IPS DF 6.9 (cell line): ENCODE data around the gene HMCN2.
"Not testable (repeated sequence)": the region's sequence is repeated elsewhere in the genome, so short reads cannot be mapped to it uniquely, and the experiment has no call there.

ENCODE experiments used
- DNase-seq: peaks from one replicate; pipeline ENCODE4 v3.0.0-alpha.2; 2013; ENCODE audit warnings: low read depth, low spot score
- H3K27ac ChIP-seq: one replicate; pipeline ENCODE4 v1.5.1; 2013; ENCODE audit warnings: low read length, control low read depth
- H3K27me3 ChIP-seq: 2 replicates; pipeline ENCODE4 v1.6.1; 2013; ENCODE audit warnings: mild to moderate bottlenecking, low read length; ENCODE audit not compliant: control insufficient read depth, insufficient read depth
- H3K36me3 ChIP-seq: 2 replicates; pipeline ENCODE4 v1.6.1; 2013; ENCODE audit warnings: low read length; ENCODE audit not compliant: control insufficient read depth, insufficient read depth
- H3K4me1 ChIP-seq: 2 replicates; pipeline ENCODE4 v1.6.1; 2013; ENCODE audit warnings: low read length; ENCODE audit not compliant: control insufficient read depth, insufficient read depth
- H3K4me3 ChIP-seq: 2 replicates; pipeline ENCODE4 v1.5.1; 2013; ENCODE audit warnings: mild to moderate bottlenecking, low read length
- H3K9me3 ChIP-seq: 2 replicates; pipeline ENCODE4 v1.6.1; 2013; ENCODE audit warnings: low read length, inconsistent platforms; ENCODE audit not compliant: control insufficient read depth, insufficient read depth
- WGBS: extraction: QIAGEN DNeasy Blood & Tissue Kit; methylation state at CpG from one replicate; pipeline ENCODE4 v1.1.7; 2013; ENCODE audit warnings: mixed read lengths, missing lambda C conversion rate; ENCODE audit not compliant: insufficient read length, insufficient coverage; 5-methylcytosine and 5-hydroxymethylcytosine counted together

The HMCN2 gene

DNA sequence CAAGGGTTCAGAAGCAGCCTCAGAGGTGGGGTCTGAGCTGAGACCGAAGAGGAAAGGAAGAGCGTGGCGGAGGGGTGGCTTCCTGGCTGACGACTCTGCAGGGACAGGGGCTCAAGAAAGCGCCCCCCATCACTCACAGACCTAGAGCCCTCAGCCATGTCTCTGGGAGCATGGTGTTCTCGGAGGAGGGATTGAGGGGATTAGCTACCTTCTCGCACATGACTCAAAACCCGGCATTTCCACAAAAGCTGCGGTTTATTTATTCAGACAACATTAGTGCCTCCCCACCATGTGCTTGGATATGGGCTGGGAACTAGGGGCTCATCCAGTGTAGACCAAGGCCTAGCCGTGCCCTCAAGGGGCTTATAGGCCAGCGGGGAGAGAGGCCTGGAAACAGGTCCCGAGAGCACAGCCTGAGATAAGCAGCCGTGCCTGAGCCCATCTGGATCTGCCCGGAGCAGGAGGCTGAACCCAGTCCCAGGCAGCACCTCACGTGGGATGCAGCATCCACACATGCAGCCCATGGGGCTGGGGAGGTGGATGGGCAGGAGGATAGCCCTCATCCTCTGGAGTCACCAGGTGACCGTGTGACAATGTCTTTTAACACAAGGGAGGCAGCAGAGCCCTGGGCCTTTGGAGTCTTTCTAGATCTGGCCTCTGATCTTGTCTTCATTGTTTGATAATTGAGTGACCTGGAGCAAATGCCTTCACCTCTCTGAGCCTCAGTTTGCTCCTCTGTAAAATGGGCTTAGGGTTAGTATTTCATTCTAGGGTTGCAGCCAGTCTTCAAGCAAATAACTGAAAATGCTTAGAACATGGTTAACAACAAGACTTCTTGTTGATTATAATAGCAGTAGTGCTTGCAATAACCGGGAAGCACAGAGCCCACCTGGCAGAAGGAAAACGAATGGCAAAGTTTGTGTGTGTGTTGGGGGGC lies 878 bp upstream of the HMCN2 start:
- Histone ChIP-seq H3K4me1 (peaks cover 9% of the 10 kb centered on the region), H3K36me3 (no peaks in the 10 kb centered on the region; the same call in 1 of the 2 replicates), H3K4me3 (peak overlapping the region; percentile 30; the same call in 1 of the 2 replicates), H3K27me3 (no peaks in the 10 kb centered on the region; the same call in 1 of the 2 replicates), H3K9me3 (no peaks in the 10 kb centered on the region), H3K27ac (no peak overlapping the region)
- WGBS = no CpG with 5 or more reads among the region's 18 CpGs
- DNase-seq = no peak

DNA sequence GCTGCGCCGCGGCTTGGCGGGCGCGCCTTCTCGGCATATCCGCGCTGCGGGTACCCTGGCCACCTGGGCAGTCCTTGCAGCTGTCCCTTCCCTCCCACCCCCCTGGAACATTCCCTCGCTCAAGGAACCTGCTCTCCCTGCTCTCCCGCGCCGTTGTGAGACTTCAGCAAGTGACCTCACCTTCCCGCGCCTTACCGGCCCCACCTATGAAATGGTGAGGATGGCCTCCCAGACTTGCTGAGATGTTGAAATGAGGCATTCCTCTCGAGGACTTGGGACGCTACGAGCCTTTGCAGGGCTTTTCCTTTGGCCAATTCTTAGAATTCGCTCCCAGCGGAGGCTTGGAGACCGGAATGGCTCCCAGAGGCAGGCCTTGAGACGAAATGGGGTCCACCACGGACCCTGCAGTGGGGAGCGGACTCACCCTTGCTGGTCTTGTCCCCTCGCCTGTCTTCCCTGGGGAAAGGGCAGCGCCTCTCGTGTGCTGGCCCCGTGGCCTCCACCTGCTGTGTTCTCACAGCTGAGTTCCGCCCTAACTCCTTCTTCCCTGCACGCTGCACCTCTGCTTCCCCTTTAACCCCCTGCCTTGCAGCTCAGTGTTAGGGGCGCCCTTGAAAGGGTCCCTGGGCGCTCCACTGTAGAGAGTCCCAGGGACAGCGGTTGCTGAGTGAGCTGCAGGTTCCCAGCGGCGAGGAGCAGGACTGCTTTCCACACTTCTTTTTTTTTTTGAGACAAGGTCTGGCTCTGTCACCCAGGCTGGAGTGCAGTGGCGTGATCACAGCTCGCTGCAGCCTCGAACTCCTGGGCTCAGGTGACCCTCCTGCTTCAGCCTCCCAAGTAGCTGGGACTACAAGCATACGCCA lies 907 bp downstream of the HMCN2 start:
- no peaks in the 10 kb centered on the region for H3K9me3 ChIP-seq
- peaks cover 9% of the 10 kb centered on the region for H3K4me1 ChIP-seq
- WGBS = no CpG with 5 or more reads among the region's 41 CpGs
- no peaks in the 10 kb centered on the region; the same call in 1 of the 2 replicates for H3K36me3 ChIP-seq
- no peak overlapping the region for H3K27ac ChIP-seq
- DNase-seq = no peak
- H3K27me3 ChIP-seq = no peaks in the 10 kb centered on the region; the same call in 1 of the 2 replicates
- peak overlapping the region; percentile 30; the same call in 1 of the 2 replicates for H3K4me3 ChIP-seq

DNA sequence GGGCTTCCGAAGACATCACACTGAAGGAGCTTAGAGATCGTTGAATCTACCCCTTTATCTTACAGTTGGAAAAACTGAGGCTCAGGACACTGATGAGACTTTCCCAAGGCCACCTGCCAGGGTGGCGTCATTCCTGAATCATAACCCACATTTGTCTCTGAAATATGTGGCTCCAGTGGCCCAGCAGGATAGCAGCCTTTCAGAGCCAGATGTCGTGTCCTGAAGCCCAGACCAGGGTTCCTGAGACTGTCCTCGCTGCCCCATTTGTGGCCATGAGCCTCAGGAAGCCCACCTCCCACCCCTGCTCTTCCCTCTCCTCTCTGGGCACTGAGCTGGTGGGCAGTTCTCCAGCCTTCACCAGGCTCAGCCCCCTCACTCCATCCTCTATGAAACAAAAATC lies 2.4 kb downstream of the HMCN2 start:
- Histone ChIP-seq H3K36me3 (no peaks in the 10 kb centered on the region; the same call in 1 of the 2 replicates), H3K27ac (no peak overlapping the region), H3K27me3 (no peaks in the 10 kb centered on the region; the same call in 1 of the 2 replicates), H3K4me3 (no peak overlapping the region), H3K4me1 (peaks cover 9% of the 10 kb centered on the region), H3K9me3 (no peaks in the 10 kb centered on the region)
- WGBS = no CpG with 5 or more reads among the region's 5 CpGs
- no peak for DNase-seq

DNA sequence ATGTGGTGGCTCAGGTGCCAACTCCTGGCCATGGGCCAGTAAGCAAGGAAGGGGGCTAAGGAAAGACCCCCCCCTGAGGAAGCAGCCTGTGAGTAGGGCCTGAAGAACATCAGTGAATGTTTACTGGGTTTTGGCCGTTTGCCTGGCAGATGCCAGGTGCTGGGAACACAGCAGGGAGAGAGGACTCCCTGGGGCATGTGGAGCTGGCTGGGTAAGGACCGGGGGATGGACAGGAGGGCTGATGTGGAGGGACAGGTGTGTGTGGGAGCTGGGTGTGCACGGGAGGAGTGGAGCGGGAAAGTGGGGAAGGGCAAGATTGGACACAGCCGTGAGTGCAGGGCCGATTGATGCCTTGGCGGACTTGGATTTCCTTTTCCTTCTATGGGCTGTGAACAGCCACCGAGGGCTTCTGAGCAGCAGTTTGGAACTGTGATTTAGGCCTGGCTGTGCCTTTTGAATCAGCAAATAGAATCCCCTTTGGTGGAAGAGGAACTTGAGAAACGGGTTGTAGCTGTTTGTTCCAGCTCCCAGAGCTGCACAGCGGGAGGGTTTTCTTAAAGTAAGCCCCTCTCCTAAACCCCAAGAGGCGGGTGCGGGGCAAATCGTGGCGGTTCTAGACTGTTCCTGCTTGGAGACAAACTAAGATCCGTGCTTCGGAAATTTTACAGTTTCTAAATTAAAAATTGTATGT lies 3.1 kb downstream of the HMCN2 start:
- Histone ChIP-seq H3K4me3 (no peak overlapping the region), H3K36me3 (no peaks in the 10 kb centered on the region; the same call in 1 of the 2 replicates), H3K4me1 (peaks cover 7% of the 10 kb centered on the region), H3K9me3 (no peaks in the 10 kb centered on the region), H3K27me3 (no peaks in the 10 kb centered on the region; the same call in 1 of the 2 replicates), H3K27ac (peak overlapping the region; percentile 9)
- no CpG with 5 or more reads among the region's 16 CpGs for WGBS
- DNase-seq = no peak

DNA sequence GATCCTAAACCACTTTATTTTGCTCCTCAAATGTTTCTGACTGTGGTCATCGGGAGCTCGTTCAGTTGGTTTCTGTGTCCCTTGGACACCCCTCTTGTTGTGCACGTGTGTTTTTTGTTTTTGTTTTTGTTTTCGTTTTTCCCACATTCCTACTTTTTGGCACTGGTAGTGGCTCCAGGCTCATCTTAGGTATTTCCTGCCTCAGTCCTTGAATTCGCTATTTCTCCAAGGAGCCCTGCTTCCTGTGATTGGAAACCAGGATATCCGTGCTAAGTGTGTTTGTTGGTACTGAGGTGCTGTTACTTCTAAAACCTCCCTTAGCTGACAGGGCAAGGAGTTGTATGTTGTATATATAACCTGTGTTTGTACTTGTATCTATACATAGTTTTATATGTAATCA lies 5.9 kb downstream of the HMCN2 start:
- Histone ChIP-seq H3K4me3 (no peak overlapping the region), H3K36me3 (no peaks in the 10 kb centered on the region), H3K4me1 (peaks cover 6% of the 10 kb centered on the region), H3K27me3 (no peaks in the 10 kb centered on the region; the same call in 1 of the 2 replicates), H3K27ac (no peak overlapping the region), H3K9me3 (no peaks in the 10 kb centered on the region)
- no peak for DNase-seq
- WGBS = no CpG with 5 or more reads among the region's 6 CpGs

DNA sequence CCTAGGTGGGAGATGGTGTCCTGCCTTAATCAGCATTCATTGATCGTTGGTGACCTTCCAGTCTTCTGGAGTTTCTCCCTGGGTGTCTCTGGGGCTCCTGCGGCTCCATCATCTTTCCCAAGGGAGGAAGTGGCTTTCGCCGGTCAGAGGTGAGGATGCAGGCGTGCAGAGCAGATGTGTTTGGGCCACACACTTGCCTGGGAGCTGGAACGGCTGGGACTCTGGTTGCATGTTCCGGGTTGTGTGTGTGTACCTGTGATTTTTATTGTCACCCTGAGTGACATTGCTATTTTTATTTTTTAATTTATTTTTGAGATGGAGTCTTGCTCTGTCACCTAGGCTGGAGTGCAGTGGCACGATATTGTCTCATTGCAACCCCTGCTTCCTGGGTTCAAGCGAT lies 9.6 kb downstream of the HMCN2 start:
- Histone ChIP-seq H3K4me3 (no peak overlapping the region), H3K27ac (no peak overlapping the region), H3K9me3 (no peaks in the 10 kb centered on the region), H3K4me1 (no peaks in the 10 kb centered on the region), H3K27me3 (no peaks in the 10 kb centered on the region), H3K36me3 (no peaks in the 10 kb centered on the region)
- no CpG with 5 or more reads among the region's 9 CpGs for WGBS
- DNase-seq = no peak

DNA sequence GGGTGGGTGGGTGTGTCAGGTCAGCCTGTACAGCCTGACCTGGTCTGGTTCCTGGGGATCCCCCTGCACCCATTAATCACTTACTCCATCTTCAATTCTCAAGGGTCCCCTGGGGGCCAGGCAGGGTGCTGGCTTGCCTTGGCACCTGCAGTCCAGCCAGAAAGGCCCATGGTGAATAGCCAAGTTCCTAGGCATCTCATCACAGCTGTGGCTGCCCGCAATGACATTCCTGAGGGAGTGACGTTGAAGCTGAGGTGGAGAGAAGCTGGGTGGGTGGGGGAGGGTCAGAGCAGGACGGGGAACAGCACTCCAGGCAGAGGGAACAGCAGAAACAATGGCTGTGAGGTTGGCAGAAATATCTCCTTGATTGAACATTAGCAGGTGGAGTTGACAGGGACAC lies 10.6 kb downstream of the HMCN2 start:
- WGBS = no CpG with 5 or more reads among the region's 3 CpGs
- H3K27ac ChIP-seq = no peak overlapping the region
- H3K4me1 ChIP-seq = no peaks in the 10 kb centered on the region
- no peak for DNase-seq
- H3K27me3 ChIP-seq = no peaks in the 10 kb centered on the region
- no peaks in the 10 kb centered on the region for H3K9me3 ChIP-seq
- no peaks in the 10 kb centered on the region for H3K36me3 ChIP-seq
- H3K4me3 ChIP-seq = no peak overlapping the region

DNA sequence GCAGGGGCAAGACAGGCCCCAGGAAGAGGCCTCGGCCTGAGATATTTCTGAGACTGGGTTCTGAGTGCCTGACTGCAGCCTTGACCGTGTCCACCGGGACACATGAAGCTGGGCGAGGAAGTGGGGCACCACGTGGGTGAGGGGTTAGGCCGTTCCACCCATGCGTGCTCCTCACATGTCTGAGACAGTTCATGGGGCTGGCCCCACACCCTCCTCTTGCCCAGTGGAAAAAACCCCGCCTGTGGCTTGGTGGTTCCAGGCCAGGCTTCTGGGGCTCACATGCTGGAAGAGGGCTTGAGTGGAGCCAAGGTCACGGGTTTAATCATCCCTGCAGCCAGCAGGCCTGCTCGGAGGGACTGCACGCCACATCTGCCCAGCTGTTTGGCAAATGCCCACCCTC lies 11.4 kb downstream of the HMCN2 start:
- H3K27me3 ChIP-seq = no peaks in the 10 kb centered on the region
- no peaks in the 10 kb centered on the region for H3K9me3 ChIP-seq
- no peaks in the 10 kb centered on the region for H3K36me3 ChIP-seq
- H3K4me3 ChIP-seq = no peak overlapping the region
- no peak overlapping the region for H3K27ac ChIP-seq
- no peaks in the 10 kb centered on the region for H3K4me1 ChIP-seq
- no CpG with 5 or more reads among the region's 11 CpGs for WGBS
- no peak for DNase-seq

DNA sequence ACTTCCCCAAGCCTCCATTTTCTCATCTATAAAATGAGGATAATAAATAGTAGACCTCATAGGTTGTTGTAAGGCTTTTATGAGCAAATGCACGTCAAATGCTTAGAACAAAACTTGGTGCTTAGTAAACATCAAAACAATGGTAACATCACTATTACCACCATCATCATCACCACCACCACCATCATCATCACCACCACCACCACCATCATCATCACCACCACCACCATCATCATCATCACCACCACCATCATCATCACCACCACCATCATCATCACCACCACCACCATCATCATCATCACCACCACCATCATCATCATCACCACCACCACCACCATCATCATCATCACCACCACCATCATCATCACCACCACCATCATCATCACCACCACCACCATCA lies 12.0 kb downstream of the HMCN2 start:
- no CpG with 5 or more reads among the region's 1 CpG for whole genome bisulfite sequencing
- not testable (repeated sequence) for H3K4me3 ChIP-seq

More for the DNA sequence above, 12.0 kb downstream of the HMCN2 start:
- H3K36me3 ChIP-seq, H3K27ac ChIP-seq, H3K4me1 ChIP-seq, H3K9me3 ChIP-seq, H3K27me3 ChIP-seq, DNase-seq: not testable (repeated sequence)
